NCI-H2029 treated with DMSO at 0.1 percent for 48 hours (cell line): Measurements from ENCODE around the gene EXOG.
A peak's percentile ranks its signal among the peaks of the same experiment; 100 is the strongest.

Experiments
- DNase-seq: peaks from one replicate; lab custom pipeline; 2025; lab: John Stamatoyannopoulos, UW

The EXOG gene, protein sequence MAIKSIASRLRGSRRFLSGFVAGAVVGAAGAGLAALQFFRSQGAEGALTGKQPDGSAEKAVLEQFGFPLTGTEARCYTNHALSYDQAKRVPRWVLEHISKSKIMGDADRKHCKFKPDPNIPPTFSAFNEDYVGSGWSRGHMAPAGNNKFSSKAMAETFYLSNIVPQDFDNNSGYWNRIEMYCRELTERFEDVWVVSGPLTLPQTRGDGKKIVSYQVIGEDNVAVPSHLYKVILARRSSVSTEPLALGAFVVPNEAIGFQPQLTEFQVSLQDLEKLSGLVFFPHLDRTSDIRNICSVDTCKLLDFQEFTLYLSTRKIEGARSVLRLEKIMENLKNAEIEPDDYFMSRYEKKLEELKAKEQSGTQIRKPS

DNA sequence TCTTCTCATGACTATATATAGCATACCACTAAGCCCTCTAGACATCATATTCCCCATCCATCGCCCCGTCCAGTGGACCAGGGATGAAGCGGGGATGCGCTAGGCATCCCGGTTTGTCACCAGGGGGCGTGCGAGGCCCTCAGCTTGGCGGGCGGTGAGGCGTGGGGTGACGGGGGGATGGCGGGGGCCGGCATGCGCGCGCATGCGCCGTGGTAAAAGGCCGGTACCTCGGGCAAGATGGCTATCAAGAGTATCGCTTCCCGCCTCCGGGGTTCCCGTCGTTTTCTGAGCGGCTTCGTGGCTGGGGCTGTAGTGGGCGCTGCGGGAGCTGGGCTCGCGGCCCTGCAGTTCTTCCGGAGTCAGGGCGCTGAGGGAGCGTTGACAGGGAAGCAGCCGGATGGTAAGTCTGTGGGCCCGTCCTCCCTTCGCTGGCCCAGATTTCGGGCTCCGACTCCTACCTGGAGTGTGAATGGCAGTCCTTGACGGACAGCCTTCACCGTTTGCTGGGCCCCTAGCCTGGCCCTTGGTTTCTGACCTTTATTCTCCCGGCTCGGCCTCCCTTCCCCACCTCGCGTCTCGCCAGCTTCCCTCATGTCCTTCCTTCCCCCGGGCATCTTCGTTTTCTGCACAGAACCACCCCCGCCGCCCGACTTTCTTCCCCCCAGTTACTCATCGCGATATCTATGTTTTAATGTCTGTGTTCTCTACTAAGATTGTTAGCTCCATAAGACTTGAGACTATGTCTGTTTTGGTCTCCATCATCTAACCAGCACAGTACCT, at the start of gene EXOG:
EXOG (plus strand) TSS at position 210 of the 780 bp plus-strand sequence; CDS start at position 238, 28 bp downstream.
- peak; percentile 72 for DNase-seq

DNA sequence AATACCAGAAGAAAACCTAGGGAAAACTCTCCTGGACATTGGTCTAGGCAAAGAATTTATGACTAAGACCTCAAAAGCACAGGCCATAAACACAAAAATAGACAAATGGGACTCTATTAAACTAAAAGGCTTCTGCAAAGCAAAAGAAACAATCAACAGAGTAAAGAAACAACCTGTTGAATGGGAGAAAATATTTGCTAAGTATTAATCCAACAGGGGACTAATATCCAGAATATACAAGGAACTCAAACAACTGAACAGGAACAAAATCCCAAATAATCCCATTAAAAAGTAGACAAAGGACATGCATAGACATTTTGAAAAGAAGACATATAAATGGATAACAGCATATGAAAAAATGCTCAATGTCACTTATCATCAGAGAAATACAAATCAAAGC, 49.3 kb upstream of the EXOG start:
- DNase-seq: no peak

GRCh38 chr3:38450853-38451252, 45.3 kb upstream of the EXOG start:
- no peak for DNase-seq

- peak; percentile 35 for DNase-seq
Measured at GRCh38 chr3:38453075-38453912, 42.8 kb upstream of the EXOG start, which contains the start of gene ACVR2B. TSS of gene ACVR2B (plus strand) at chr3:38453890. CDS start at chr3:38454323, 433 bp downstream.

- no peak for DNase-seq
Measured at GRCh38 chr3:38453913-38454177, 42.3 kb upstream of the EXOG start.

GRCh38 chr3:38454178-38454883, 41.8 kb upstream of the EXOG start:
- DNase-seq: peak; percentile 15

DNA sequence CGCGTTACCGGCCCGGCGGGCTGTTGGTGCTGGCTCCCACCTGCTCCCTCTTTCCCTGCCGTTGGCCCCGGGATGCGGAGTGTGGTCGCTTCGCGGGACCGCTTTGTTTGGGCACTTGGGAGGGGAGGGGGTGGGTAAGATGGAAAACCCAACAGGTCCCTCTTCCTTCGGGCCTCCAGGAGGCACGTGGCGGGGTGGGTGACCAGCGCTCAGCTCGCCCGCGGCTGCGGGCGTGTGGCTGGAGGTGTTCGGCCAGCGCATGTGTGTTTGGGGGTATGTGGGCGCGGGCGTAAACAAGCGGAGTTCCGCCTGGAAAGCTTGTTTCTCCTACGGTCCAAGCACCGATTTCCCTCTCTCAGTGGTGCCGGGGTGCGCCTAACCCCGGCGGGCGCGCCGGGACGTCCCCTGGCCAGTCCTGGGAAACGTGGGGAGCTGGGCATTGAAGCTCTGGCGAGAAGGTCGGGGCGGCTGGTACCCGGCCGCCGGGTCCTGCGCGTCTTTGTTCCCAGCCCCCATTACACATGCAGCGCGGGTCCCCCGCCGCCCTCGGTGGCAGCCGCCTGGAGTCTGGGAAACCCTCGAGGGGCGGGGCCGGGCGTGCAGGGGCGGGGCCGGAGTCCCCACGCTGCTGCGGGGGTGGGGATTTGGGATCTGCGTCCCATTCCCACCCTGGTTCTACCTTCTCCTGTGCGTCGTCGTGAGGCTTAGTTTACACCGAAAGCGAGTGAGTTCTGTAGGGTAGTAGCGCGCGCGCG, 41.1 kb upstream of the EXOG start:
- DNase-seq: peak; percentile 71

DNA sequence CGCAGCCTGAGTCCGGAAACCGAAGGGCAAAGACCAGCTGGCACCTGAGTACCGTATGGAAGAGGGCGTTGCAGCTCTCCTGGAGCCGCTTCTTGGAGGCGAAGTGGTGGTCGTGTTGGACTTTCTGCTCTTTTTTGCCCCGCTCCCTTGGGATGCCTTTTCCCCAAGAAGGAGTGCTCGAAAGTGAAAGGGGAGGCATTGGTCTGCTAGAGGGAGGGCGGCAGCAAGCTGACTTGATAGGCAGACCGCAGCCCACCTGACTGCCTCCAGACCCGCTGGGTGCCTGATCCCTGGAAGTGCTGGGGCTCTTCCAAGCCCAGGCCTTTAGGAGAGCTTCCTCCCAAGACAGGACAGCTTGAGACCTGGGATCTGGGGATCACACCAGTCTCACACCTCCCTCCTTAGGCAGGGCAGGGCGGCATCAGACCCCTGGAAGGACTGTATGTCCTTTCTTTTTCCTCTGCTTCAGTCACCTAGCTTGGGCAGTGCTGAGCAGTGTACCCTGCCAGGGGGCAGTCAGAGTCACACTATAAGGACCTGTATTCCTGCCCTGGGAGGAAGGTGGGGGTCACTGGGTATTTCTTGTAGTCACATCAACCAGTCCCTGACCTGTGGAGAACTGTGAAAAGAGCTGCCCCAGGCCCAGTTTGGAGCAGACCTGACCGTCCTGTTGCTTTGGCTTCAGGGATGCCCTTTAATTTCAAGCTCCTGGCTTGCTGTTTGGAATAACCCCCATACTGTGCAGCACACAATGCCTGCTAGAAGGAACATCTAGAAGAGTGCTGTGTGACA, 40.3 kb upstream of the EXOG start:
- no peak for DNase-seq

- DNase-seq: no peak
Measured at GRCh38 chr3:38457111-38458003, 38.8 kb upstream of the EXOG start.

GRCh38 chr3:38458796-38459498, 37.2 kb upstream of the EXOG start:
- peak; percentile 84 for DNase-seq

DNA sequence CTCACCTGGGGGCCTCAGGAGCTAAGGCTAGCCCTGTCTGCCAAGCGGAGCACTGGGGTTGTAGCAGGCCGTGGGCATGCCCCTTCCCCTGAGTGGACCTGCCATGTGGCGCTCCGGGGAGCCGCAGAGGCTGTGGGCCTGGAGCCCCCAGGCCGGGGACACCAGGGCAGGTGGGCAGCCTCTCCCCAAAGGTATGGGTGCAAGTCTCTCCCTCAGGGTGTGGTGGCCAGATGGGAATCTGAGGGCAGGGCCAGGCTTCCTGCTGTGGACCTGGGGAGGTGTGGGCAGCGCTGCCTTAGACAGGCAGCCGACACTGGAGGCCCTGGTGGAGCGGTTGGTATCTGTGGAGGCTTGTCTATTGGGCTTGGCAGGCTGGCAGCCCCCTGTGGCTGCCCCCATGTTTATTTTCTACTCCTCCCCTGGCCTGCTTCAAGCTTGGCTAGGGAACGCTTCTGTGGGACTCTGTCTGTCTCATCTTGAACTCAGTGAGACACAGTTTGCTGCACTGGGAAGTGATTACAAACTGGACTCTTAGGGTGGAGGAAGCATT, 36.6 kb upstream of the EXOG start:
- DNase-seq: no peak

- DNase-seq: no peak
Measured at GRCh38 chr3:38460377-38461270, 35.5 kb upstream of the EXOG start.

- no peak for DNase-seq
Measured at GRCh38 chr3:38465588-38466154, 30.5 kb upstream of the EXOG start.

DNA sequence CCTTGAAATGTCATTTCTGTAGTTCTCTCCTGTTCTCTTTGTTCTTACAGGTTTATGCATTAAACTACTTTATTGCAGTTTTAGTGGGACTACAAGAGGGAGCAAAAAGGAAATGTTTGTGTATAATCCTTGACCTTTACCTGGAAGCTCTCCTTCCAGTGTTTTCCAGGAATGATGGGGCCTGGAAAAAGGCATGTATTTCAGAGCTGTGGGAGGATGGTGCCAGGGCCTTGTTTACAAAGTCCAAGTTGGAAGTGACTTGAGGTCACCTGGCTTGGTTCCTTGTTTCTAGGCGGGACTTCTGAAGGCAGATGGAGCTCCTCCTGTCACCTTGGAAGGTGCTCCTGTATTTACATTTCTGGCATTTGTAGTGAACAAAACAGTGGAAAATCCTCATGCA, 27.4 kb upstream of the EXOG start:
- DNase-seq: no peak

- DNase-seq: no peak
Measured at GRCh38 chr3:38469852-38470251, 26.3 kb upstream of the EXOG start.

- no peak for DNase-seq
Measured at GRCh38 chr3:38471260-38471857, 24.8 kb upstream of the EXOG start.

- DNase-seq: no peak
Measured at GRCh38 chr3:38472342-38472741, 23.8 kb upstream of the EXOG start.
